Muscle layer of duodenum (tissue), 2 donors: Measurements from ENCODE around the gene GAB2.
"Not testable (repeated sequence)": the region's sequence is repeated elsewhere in the genome, so short reads cannot be mapped to it uniquely, and the experiment has no call there.

Experiments used
- H3K27ac ChIP-seq: one replicate; pipeline ENCODE4 v1.7.0; 2013; ENCODE audit warnings: mild to moderate bottlenecking, low read length
- H3K27me3 ChIP-seq: one replicate; pipeline ENCODE4 v1.7.0; 2013; ENCODE audit warnings: low read depth, mild to moderate bottlenecking, control low read depth, low read length
- H3K36me3 ChIP-seq, 2 donors: one replicate each; pipeline ENCODE4 v1.7.0; 2013; ENCODE audit warnings: low read length in 2 of 2, control low read depth in 1 of 2, mild to moderate bottlenecking in 1 of 2; ENCODE audit not compliant: insufficient read depth in 2 of 2, control insufficient read depth in 1 of 2
- H3K4me1 ChIP-seq, 2 donors: one replicate each; pipeline ENCODE4 v1.7.0; 2013; ENCODE audit warnings: low read length in 2 of 2, mild to moderate bottlenecking in 2 of 2, control low read depth in 1 of 2, moderate library complexity in 1 of 2; ENCODE audit not compliant: insufficient read depth in 2 of 2, control insufficient read depth in 1 of 2
- H3K4me3 ChIP-seq, 2 donors: one replicate each; pipeline ENCODE4 v1.7.0; 2013; ENCODE audit warnings: low read length in 2 of 2, low read depth in 1 of 2, mild to moderate bottlenecking in 1 of 2
- H3K9me3 ChIP-seq, 2 donors: one replicate each; pipeline ENCODE4 v1.7.0; 2013; ENCODE audit warnings: low read length in 2 of 2, control low read depth in 1 of 2, mild to moderate bottlenecking in 1 of 2; ENCODE audit not compliant: control insufficient read depth in 1 of 2
- donor health status: healthy.

Gene GAB2

GRCh38 chr11:78290293-78291176, 127.1 kb downstream of the GAB2 start:
- no peak overlapping the region for H3K4me3 ChIP-seq
- no peak overlapping the region for H3K27ac ChIP-seq
- H3K36me3 ChIP-seq, result no peaks in the 10 kb centered on the region
- no peaks in the 10 kb centered on the region for H3K4me1 ChIP-seq
- peaks cover 4 to 5% of the 10 kb centered on the region in 2 donors for H3K9me3 ChIP-seq
- H3K27me3 ChIP-seq, result no peaks in the 10 kb centered on the region

GRCh38 chr11:78289552-78290292, 127.9 kb downstream of the GAB2 start:
- Histone ChIP-seq H3K27me3 (no peaks in the 10 kb centered on the region), H3K4me3 (no peak overlapping the region), H3K4me1 (no peaks in the 10 kb centered on the region), H3K27ac (no peak overlapping the region), H3K9me3 (peaks cover 4 to 5% of the 10 kb centered on the region in 2 donors), H3K36me3 (no peaks in the 10 kb centered on the region)

- Histone ChIP-seq H3K27me3 (no peaks in the 10 kb centered on the region), H3K27ac (no peak overlapping the region), H3K9me3 (peaks cover 4 to 5% of the 10 kb centered on the region in 2 donors), H3K4me3 (no peak overlapping the region), H3K4me1 (no peaks in the 10 kb centered on the region), H3K36me3 (peaks cover 0 to 10% of the 10 kb centered on the region in 2 donors)
These were observed 133.4 kb downstream of the GAB2 start for GRCh38 chr11:78284260-78284659.

- H3K27me3 ChIP-seq, result no peaks in the 10 kb centered on the region
- no peaks in the 10 kb centered on the region for H3K9me3 ChIP-seq
- no peak overlapping the region for H3K27ac ChIP-seq
- peaks cover 0 to 10% of the 10 kb centered on the region in 2 donors for H3K36me3 ChIP-seq
- H3K4me3 ChIP-seq, result no peak overlapping the region
- H3K4me1 ChIP-seq, result no peaks in the 10 kb centered on the region
These were observed 134.8 kb downstream of the GAB2 start for GRCh38 chr11:78282821-78283220.

- no peaks in the 10 kb centered on the region for H3K4me1 ChIP-seq
These were observed 136.1 kb downstream of the GAB2 start for GRCh38 chr11:78281511-78281910.

GRCh38 chr11:78277314-78277994, 140.2 kb downstream of the GAB2 start:
- Histone ChIP-seq H3K27ac (no peak overlapping the region), H3K36me3 (peaks cover 0 to 16% of the 10 kb centered on the region in 2 donors), H3K4me1 (no peaks in the 10 kb centered on the region), H3K4me3 (no peak overlapping the region), H3K9me3 (peaks cover 0 to 7% of the 10 kb centered on the region in 2 donors), H3K27me3 (no peaks in the 10 kb centered on the region)

More at GRCh38 chr11:78281511-78281910, 136.1 kb downstream of the GAB2 start:
- Histone ChIP-seq H3K9me3 (no peaks in the 10 kb centered on the region), H3K27ac (no peak overlapping the region), H3K4me3 (no peak overlapping the region), H3K36me3 (peaks cover 0 to 10% of the 10 kb centered on the region in 2 donors), H3K27me3 (no peaks in the 10 kb centered on the region)

- Histone ChIP-seq H3K27ac (no peak overlapping the region), H3K4me3 (no peak overlapping the region), H3K4me1 (no peaks in the 10 kb centered on the region), H3K36me3 (peaks cover 0 to 16% of the 10 kb centered on the region in 2 donors), H3K27me3 (no peaks in the 10 kb centered on the region), H3K9me3 (peaks cover 0 to 7% of the 10 kb centered on the region in 2 donors)
These were observed 141.3 kb downstream of the GAB2 start for GRCh38 chr11:78276311-78276710.

- H3K36me3 ChIP-seq, result peaks cover 0 to 6% of the 10 kb centered on the region in 2 donors
- no peak overlapping the region for H3K4me3 ChIP-seq
- peaks cover 0 to 7% of the 10 kb centered on the region in 2 donors for H3K9me3 ChIP-seq
- H3K4me1 ChIP-seq, result peaks cover 0 to 1% of the 10 kb centered on the region in 2 donors
- no peaks in the 10 kb centered on the region for H3K27me3 ChIP-seq
- no peak overlapping the region for H3K27ac ChIP-seq
These were observed 142.9 kb downstream of the GAB2 start for GRCh38 chr11:78274739-78275138.

- not testable (repeated sequence) for H3K9me3 ChIP-seq, H3K4me3 ChIP-seq
These were observed 144.9 kb downstream of the GAB2 start for GRCh38 chr11:78272625-78273269.

GRCh38 chr11:78271801-78272200, 145.8 kb downstream of the GAB2 start:
- not testable (repeated sequence) for H3K9me3 ChIP-seq, H3K27me3 ChIP-seq, H3K27ac ChIP-seq, H3K36me3 ChIP-seq, H3K4me3 ChIP-seq, H3K4me1 ChIP-seq

More at GRCh38 chr11:78272625-78273269, 144.9 kb downstream of the GAB2 start:
- not testable (repeated sequence) for H3K4me1 ChIP-seq, H3K27me3 ChIP-seq, H3K27ac ChIP-seq, H3K36me3 ChIP-seq
